Fibroblast of mammary gland (primary cell): ENCODE results near the gene MAZ.

ENCODE experiments used
- DNase-seq: peaks from one replicate; pipeline ENCODE4 v3.0.0-alpha.2; 2010; ENCODE audit warnings: low read depth
- H3K4me3 ChIP-seq: 2 replicates; pipeline ENCODE4 v1.5.1; 2011; ENCODE audit warnings: low read depth, mild to moderate bottlenecking, low read length, moderate library complexity; ENCODE audit not compliant: control insufficient read depth
- CTCF ChIP-seq: conservative IDR thresholded peaks from 2 replicates; pipeline ENCODE4 v1.5.1; 2011; ENCODE audit warnings: low read depth, low read length, inconsistent platforms; ENCODE audit not compliant: control insufficient read depth, insufficient read depth

MAZ gene

GRCh38 chr16:29802416-29802935 lies 3.9 kb upstream of the MAZ start:
- no peak for TF ChIP-seq CTCF
- no peak for DNase-seq
- no peak overlapping the region for H3K4me3 ChIP-seq

GRCh38 chr16:29804020-29804419 lies 2.3 kb upstream of the MAZ start:
- no peak overlapping the region for H3K4me3 ChIP-seq
- TF ChIP-seq CTCF: no peak
- DNase-seq: no peak

GRCh38 chr16:29804455-29805231 lies 1.7 kb upstream of the MAZ start:
- DNase-seq: peak; percentile 52
- TF ChIP-seq CTCF: no peak
- H3K4me3 ChIP-seq: peak overlapping the region; percentile 75

- no peak for TF ChIP-seq CTCF
- DNase-seq: peak; percentile 96
- H3K4me3 ChIP-seq: peak overlapping the region; percentile 75
These were observed 864 bp upstream of the MAZ start for GRCh38 chr16:29805232-29806098.

- H3K4me3 ChIP-seq: peak overlapping the region; percentile 74
- TF ChIP-seq CTCF: no peak
- DNase-seq: peak; percentile 46
These were observed 504 bp downstream of the MAZ start for GRCh38 chr16:29806641-29807425.

- TF ChIP-seq CTCF: peak; percentile 39
- H3K4me3 ChIP-seq: peak overlapping the region; percentile 74
- DNase-seq: peak; percentile 91
These were observed 1.3 kb downstream of the MAZ start for GRCh38 chr16:29807426-29808218.
